ENCODE data around the gene COL23A1.

Gene COL23A1

DNA sequence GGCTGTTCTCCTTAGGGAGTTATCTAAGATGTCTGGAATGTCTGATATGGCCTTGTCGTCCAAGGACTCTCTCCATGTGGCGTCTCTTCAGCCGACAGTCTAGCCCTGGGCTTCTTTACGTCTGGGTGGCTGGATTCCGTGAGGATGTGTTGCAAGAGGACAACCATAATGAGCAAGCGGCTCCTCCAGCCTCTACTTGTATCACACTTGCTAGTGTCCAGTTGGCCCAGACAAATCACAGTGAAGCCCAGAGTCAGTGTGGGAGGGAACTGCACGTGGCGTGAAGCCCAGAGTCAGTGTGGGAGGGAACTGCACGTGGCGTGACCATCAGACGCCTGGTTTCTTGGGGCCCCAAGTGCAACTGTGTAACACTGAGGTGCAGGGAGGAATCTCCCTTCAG is 61.1 kb downstream of the COL23A1 start:
- no peak for DNase-seq

DNA sequence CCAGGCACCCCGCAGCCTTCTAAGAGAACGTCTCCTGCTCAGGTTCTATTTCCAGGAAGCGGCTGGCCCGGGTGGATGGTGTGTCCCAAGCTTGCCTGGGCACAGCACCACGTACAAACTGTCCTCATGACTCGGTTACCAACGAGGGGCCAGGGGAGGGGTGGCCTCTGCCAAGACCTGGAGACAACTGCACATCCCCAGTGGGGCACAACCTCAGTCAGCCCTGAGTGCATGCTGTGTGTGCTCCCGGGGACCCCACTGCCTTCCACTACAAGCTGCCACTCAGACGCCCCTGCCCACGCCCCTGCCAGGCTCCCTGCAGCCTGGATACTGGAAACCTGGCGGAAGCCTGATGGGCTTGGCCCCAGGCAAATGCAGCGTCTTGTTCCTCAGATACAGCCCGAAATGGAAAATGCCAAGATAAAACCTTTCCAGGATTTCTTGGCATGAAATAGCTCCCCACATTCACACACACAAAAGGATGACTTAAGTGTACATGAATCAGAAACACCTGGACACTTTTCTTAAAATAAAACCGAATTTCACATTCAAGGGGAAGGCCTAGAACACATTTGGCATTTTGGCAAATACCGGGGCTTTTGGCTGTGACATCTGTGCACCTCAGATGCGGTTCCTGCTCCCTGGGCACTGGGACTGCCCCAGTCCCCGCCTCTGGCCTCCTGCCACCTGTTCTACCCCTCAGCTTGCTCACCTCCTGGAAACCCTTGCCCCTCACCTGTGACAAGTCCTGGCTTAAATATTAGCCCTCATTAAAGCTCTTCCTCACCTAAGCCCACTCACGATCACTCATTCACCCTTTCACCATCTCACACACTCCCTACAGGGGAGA is 62.5 kb downstream of the COL23A1 start:
- DNase-seq: no peak

DNA sequence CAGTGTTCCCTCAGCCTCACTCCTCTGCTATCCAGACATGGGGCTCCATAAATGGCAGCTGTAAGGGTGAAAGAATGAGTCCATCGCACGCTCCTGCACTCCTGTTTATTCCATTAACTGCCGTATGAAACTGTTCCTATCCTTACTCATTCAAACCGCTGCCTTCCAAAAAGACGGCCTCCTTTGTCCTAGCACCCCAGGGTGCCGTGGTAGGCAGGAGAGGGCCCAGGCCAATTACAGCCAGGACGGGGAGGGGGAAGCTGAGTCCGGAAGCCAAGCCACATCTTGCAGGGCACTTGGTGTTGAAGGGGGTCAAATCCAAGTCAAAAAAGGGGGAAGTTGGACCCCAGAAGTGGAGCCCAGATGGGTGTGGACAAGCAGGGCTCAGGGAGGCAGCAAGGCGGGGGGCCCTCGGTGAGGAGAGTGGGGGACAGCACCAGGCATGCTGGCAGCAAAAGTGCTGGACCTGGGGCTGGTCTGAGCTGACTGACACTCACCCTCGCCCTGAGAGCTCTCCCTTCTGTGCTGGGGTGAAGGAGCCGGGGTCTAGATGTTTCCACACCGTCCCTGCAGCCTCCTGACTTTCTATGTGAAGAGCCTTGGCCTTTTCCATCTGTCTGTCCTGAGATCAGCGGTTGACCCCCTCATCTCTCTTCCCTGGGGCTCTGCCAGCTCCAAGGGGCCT is 63.3 kb downstream of the COL23A1 start:
- no peak for DNase-seq

DNA sequence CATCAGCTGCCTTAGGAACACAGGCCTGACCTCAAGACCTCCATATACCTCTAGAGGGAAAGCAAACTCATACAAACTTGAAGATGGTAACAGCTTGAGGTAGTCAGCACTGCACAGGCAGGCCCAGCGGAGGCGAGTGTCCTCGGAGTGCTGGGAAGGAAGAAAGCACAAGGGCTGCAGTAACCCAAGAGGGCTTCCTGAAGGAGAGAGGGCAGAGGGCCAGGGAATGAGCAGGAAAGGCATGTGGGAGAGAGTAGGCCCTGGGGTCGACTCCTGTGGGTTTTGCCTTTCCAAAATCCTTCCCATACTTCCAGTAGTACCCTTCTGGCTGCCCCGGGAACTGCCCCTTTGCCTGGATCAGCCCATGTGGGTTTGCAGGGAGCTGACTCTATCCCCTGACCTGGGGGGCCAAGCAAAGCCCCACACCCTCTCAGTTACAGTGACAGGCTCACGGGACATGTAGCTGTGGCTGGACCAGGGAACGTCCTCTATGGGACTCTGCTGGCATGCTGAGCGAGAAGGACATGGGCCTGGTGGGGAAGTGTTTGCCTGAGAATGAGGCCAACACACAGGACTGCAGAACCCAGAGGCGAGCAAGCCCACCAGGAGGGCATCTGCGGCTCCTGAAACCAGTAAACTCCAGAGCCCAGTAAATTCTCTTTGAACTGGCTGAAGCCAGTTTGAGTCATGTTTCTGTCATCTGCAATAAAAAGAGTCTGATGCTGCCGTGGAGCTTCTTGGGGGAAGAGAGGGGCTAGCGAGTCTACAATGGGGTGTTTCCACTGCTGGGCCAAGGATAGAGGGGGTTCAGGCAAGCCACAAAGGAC is 64.1 kb downstream of the COL23A1 start:
- no peak for DNase-seq

DNA sequence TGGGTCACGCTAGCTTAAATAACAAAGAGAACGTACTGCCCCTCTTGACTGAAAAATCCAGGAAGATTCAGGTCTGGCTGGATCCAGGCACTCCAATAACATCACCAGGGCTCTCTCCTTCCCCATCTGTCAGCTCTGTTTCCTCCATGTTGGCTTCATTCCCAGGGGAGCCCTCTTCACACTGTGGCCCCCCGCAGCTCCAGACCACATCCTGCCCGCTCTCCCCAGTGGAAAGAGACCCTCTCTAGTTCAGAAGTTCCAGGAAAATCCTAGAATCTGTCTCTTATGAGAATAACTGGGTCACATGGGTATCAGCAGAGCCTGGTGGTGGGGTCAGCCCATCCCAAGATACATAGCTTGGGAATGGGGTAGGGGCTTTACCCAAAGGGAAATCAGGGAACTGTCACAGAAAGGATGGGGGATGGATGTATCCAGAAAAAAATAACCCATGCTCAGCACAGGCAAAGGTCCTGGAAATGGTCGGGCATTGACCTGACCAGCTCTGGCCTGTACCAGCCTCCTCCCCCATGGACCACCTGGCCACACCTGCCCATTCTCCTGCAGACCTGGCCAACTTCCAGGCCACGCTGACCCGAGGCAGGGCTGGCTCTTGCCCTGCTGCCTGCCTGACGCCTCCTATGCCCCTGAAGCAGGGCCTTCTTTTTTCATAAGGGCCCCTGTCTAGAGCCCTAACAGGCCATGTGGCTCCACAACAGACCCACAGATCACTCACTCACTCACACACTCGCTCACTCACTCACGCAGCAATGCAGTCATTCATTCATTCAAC is 65.9 kb downstream of the COL23A1 start:
- no peak for DNase-seq

DNA sequence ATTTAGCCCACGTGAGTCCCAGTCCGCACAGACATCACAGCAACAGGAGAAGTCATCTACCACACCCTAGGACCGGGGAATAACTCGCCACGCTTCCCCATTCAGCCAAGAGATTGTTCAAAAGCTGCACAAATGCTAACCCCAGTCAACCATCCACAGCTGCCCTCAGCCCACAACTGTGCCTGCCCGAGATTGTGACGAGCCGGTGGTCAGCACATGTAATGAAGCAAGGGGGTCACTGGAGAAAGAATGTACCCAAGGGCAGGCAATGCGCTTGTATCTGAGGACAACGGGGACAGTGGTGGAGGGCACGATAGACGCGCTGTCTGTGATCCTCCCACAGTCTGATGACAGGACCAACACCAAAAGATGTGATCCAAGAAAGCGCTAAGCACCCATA is 67.8 kb downstream of the COL23A1 start:
- no peak for DNase-seq

DNA sequence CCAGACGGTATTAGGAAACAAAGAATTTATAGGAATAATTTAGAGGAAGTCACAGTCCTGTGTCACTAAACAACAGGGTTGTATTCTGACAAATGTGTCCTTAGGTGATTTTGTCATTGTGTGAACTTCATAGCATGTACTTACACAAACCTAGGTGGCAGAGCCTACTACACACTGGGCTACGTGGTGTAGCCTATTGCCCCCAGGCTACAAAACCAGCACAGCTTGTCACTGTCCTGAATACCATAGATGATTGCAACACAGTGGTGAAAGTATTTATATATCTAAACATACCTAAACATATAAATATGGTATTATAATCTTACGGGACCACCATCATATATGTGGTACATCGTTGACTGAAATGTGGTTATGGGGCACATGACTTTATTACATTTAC is 69.3 kb downstream of the COL23A1 start:
- DNase-seq: no peak

DNA sequence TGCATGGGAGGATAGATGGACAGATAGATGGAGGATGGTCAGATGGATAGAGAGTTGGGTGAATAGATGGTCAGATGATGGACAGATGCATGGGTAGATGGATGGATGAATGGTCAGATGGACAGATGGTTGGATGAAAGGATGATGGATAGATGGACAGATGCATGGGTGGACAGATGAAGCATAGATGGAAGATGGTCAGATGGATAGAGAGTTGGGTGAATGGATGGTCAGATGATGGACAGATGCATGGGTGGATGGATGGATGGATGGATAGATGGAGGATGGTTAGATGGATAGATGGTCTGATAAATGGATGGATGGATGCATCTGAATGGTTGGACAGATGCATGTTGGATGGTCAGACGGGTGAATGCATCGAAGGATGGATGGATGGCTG is 70.4 kb downstream of the COL23A1 start:
- no peak for DNase-seq

DNA sequence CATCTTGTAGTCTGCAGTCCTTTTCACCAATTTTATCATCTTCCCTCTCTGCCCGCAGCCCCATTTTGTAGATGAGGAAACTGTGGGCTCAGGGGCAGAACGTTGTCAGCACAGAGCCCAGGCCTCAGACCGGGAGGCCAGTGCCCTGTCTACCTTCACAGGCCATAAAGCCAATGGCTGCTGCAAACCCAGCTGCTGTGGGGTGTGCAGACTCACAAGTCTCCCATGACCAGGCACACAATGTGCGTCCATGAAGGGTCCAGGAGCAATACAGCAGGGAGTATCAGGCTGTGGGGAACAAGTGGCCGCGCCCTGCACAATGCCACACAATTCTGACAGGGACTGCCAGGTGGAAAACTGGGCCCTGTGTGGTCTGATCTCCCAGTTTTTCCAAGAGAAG is 71.0 kb downstream of the COL23A1 start:
- no peak for DNase-seq

DNA sequence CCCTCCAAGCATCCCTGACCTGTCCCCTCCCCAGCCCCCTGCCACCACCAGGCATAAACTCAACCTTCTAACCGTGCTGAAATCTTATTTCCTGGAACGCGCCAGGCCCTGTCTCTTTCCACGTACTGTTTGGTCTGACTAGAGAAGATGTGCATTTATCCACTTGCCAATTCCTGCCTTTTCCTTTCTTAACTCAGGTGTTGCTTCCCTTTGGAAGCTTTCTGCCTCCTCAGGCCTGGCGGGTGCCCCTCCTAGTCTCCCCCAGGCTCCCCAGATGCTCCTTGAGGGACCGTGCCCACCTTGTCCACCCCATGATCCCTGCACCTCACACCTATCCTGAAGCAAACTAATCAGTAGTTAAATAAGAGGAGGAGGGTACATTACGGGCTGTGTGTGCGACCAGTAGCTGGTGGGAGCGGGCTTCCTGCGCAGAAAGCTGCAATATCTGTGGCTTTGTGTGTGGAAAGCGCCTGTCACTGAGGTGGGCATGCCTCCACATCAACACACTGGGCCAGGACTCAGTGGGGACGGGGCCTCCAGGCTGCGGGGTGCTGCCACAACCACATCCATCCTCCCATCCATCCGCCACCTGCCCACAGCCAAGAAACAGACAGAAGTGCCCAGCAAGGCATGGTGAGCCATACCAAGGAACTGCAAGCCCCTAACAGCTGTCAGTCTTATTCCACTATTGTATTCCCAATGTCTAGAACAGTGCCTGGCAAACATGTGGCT is 73.5 kb downstream of the COL23A1 start:
- no peak for DNase-seq

DNA sequence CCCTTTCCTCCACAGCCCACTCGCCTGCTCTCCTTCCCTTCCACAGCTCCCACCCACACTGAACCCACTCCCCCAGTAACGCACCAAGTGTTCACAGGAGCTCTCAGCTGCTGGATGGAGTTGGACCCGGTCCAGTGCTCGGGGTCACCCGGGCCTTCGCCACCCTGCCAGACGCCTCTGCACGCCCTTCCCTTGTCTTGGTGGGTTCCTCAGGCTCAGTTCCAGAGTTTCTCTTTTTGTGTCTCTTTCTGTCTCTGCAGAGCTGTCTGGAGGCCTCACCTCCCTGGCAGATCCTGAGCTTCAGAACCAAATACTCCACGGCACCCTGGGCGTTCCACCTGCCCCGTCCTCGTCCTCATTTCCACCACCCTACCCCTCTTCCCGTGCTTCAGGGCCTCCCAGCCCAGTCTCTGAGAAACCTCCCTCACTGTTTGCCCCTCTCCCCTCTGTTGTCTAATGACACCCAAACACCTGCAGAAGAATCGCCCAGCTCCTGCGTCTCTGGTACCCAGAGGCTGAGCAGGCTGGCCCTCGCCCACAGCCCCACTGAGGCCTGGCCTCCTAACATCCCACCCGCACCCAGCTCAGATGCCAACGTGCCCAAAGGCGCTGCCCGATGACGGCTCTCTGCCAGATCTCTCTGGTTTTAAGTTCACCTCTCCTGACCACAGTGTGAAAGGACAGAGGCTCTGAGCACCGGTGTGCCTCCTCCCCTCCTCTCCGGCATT is 74.3 kb downstream of the COL23A1 start:
- no peak for DNase-seq

DNA sequence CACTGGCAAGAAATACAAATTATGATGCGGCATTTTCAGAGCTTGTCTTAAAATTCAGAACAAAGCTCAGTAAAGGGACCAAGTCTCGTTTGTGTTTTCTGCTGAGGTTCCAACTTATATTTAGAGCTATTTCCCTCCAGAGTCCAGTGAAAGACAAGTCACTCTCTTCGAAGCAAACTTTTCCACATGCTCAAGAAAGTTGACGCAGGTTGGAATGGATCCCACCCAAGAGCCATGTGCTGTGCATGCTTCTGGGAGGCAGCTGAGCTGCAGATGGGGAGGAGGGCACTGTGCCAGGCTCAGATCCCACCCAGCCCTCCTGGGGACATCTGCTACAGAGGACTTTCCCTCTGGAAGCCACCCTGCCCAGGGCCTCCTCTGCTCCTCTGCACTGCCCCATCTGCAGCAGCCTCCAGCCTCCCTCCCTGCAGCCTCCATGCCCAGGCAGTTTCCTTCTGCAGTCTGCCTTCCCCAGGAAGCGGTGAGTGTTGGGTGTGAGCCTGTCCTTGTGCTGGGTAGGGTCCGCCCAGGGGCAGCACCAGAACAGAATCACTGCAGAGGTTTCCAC is 75.3 kb downstream of the COL23A1 start:
- DNase-seq: no peak

DNA sequence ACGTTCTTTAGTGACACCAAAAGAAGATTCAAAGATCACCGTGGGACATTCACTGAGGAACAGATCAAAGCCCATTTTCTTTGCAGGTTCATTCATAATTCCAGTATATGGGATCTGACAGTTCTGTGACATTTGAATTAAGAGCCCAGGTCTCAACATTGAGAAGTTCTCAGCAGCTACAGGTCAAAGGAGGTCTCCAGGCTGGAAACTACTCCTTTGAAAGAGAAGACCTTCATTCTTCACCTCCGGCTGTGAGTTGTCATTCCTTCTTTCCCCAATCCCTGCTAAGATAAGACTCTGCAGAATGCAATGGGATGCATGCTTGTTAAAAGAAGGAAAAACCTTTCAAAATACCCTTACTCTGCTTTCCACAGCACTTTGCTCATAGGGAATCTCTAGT is 79.0 kb downstream of the COL23A1 start:
- DNase-seq: no peak

DNA sequence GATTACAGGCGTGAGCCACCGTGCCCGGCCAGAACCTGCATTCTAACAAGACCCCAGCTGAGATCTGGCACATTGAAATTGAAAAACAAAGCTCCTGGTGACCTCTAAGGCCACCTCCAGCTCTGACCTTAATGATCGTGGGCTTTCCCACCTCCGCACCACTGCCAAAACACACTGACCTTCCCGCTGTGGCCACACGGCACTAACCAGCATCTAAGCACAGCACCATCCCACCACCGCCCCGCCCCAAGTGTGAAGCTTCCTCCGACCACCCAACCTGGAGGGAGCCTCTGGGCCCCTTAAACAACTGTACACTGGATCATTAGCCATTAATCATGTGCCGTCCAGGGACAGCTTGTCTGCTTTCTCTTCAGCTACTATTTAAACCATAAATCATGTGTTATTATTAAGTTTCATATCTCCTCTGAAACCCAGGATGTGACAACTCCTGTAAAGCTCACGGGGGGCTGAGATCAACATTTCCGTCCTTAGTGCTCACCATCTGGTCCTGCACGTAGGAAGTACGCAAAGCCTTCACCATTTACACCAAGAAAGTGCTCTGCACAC is 80.6 kb downstream of the COL23A1 start:
- DNase-seq: no peak

DNA sequence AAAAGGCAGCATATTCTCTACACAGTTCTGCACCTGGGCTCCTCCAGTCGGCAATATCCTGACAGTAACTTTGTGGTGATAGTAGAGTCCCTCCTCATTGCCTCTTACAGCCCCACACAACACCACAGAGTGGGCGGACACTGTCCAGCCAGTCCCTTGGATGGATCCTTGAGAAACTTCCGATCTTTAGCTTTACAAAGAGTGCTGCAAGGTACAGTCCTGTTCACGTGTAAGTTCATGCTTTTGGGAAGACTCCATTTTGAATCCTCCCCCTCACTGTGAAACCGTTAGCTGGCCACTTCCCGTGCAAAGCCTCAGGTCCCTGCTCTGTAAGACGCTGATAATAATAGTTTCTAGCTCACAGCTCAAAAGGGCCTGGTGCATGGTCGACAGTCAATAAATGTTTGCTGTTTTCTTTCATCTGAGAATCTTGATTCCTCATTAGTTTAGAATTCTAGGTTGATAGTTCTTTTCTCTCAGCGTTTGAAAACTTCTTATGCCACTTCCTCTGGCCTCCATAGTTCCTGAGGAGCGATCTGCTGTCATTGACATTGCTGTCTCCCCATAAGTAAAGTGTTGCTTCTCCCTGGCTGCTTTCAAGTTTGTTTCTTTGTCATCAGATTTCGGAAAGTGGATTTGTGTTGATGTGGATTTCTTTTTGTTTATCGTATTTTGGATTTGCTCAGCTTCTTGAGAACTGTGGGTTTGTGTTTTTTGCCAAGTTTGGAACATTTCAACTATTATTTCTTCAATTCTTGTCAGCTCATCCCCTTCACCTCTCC is 82.9 kb downstream of the COL23A1 start:
- no peak for DNase-seq

DNA sequence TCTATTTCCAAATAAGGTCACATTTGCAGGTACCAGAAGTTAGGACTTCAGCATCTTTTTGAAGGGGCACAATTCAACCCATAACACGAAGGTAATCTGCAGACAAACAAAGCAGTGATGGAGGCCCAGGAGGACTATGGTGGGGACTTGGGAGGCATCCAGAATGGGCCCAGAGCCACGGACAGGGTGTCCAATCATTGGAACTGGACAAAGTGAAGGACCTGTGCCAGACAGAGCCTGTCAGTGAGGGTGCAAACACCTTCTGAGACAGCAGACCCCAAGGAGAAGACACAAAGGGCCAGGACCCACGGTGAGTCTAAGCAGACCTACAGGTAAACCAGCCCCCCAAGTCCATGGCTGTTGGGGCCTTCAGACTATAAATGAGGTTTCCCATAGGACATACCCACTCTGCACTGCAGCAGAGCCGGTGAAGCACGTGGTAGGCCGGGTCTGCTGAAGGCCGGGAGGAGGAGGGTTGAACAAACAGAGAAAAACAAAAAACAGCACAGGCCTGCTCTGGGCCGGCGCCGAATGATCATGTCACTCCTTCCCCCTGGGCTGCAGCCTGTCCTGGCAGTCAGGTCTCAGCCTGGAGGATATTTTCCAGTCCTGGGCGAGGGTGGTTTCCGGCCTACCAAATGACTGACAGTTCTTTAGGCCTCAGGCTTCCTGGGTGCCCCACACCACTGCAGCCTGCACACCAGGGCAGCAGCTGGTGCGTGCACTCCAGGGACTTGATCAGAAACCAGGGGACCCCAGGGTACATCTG is 84.4 kb downstream of the COL23A1 start:
- no peak for DNase-seq

DNA sequence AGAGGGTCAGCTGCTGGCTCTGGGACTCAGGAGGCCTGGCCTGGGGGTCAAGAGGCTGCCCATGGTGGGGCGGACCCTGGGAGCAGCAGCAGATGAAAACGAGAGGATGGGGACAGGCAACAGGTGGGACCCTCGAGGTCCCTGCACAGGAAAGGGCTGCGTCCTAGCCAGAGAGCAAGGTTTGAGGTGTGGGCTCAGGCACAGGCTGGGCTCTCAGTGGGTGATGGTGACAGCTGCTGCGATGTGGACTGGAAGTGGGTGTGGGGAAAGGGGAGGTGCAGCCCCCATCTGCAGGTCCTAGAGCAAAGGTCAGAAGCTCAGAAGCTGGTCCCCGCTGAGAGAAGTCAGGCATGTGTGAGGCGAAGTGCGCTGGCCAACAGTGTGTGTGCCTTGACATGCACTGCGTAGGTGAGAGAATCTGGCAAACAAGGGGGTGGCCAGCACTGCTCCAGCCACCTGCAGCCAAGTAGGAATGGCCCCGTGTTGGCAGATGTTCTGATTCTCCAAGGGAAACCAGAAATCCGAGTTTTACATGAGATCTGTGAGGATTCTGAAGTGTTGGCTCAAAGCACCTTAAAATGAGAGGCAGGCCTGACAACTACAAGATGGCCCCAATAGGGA is 85.7 kb downstream of the COL23A1 start:
- DNase-seq: no peak

DNA sequence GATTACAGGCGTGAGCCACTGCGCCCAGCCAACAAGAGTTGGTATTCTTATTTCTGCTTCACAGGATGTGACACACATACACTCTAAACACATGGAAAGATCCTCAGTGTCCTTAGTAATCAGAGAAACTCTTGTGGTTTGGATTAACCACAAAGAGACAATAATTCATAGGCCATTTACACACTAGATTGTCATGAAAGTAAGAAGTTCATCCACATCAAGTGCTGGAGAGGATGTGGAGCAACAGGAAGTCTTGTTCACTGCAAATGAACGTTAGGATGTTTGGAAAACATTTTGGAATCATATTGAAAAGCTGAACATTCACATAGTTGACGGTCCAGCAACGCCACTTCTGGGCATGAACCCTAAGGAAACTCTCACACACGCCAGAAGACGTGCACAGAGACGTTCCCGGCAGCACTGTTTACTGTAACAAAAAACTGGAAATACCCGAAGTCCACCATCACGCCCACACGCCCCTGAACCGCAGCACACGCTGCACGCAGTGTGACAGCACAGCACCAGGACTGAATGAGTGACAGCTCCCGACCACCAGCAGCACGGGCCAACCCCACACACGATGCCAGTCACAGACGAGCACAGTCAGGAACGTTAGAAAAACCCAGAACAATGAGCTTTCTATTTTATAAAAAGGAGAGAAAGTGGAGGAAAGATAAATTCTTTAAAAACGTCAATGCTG is 87.6 kb downstream of the COL23A1 start:
- DNase-seq: no peak
